H1 (cell line): Measurements from ENCODE around the gene L3MBTL4. TPM values are rescaled to one million over a fixed set of nuclear protein-coding genes. Genes with fewer than 3 reads are reported as not detected.

Experiments used
- ASH2L ChIP-seq: fragments of 200-600, 300-600 bp; sonication (generic); IDR thresholded peaks from one replicate; pipeline ENCODE4 v1.7.1; 2017; ENCODE audit warnings: low read length
- FOSL1 ChIP-seq: IDR thresholded peaks from 2 replicates; pipeline ENCODE4 v1.6.1; 2011; ENCODE audit warnings: mild to moderate bottlenecking, low read depth, low read length, moderate library complexity; ENCODE audit not compliant: insufficient read depth
- KDM4A ChIP-seq: IDR thresholded peaks from one replicate; pipeline ENCODE4 v1.7.1; 2012; ENCODE audit warnings: low read depth, mild to moderate bottlenecking, moderate library complexity, low read length, inconsistent platforms; ENCODE audit not compliant: severe bottlenecking
- RFX5 ChIP-seq: IDR thresholded peaks from 2 replicates; pipeline ENCODE4 v1.6.1; 2011; ENCODE audit warnings: low read depth, low read length, improper control_type of control experiment, borderline replicate concordance
- SP1 ChIP-seq: IDR thresholded peaks from 2 replicates; pipeline ENCODE4 v1.6.1; 2011; ENCODE audit warnings: low read depth, low read length
- SRF ChIP-seq: IDR thresholded peaks from 2 replicates; pipeline ENCODE4 v1.6.1; 2011; ENCODE audit warnings: mild to moderate bottlenecking, low read depth, low read length, moderate library complexity
- TBP ChIP-seq: IDR thresholded peaks from 2 replicates; pipeline ENCODE4 v1.6.1; 2011; ENCODE audit warnings: low read depth, low read length, improper control_type of control experiment
- ZNF274 ChIP-seq: IDR thresholded peaks from 2 replicates; pipeline ENCODE4 v1.7.0; 2012; ENCODE audit warnings: low read length, borderline replicate concordance; ENCODE audit errors: extremely low read depth
- polyA plus RNA-seq, 7 experiments: library from polyadenylated mRNA; depleted of rRNA in 3 of 7; stranded (reverse) in 5 of 7; unstranded in 2 of 7; fragments of >200 nt in 5 of 7; fragments of 200-250 nt in 2 of 7; gene quantifications; 1 replicate in 5 of 7; 2 replicates in 1 of 7; 4 replicates in 1 of 7; pipeline versions ENCODE4 v1.2.1 to v1.2.3, GENCODE V29; 2011 to 2013; ENCODE audit warnings: missing spikeins in 2 of 7, mixed read lengths in 2 of 7
- total RNA-seq: library from RNA; stranded (reverse); fragmentation: NEBNext Ultra II Directional; extraction: Animal tissue kit (Norgen Biotek cat#: 25700); gene quantifications from 2 replicates; pipeline ENCODE4 v1.2.1, GENCODE V29; 2021

The L3MBTL4 gene
- total and polyA plus RNA-seq, 2 of the 8 experiments (the other 6 are each of a cell fraction or from before 2014, with no cell fraction given): 1.0 to 2.1 TPM

DNA sequence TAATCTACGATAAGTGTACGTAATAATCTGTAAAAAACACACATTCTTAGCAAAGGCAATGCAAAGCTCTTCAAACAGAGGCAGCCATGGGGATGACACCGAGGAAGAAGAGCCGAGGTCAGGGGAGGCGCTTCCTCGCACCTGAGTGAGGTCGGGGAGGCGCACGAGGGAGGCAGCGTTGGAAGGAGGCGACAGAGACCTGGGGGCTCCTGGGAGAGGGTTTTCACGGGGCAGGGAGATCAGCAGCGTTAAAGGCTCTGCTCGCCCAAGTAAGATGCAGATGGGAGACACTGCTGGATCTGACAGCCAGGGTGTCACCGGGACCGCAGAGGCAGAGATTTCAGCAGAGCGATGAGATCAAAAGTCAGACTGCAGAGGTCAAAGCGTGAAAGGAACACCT is 143.1 kb downstream of the L3MBTL4 start (continued):
- TF ChIP-seq TBP (no peak), ASH2L (no peak), SP1 (no peak), RFX5 (no peak), FOSL1 (no peak), ZNF274 (no peak), KDM4A (no peak), SRF (no peak)
